ENCODE measurements around the gene SLC43A2.

GRCh38 chr17:1584167-1584566 lies 44.5 kb downstream of the SLC43A2 start:
- TF ChIP-seq CTCF (IDR thresholded peaks at IDR 0.05) (no peak), POLR2A (IDR thresholded peaks at IDR 0.05) (no peak), EP300 (IDR thresholded peaks at IDR 0.05) (no peak), POLR2AphosphoS5 (IDR thresholded peaks at IDR 0.05) (no peak)

All from upper lobe of left lung (tissue), 4 donors.